Urothelium cell line (cell line): ENCODE data around the gene PLPP1.
"Not testable (repeated sequence)": the region's sequence is repeated elsewhere in the genome, so short reads cannot be mapped to it uniquely, and the experiment has no call there.

Experiments used
- DNase-seq: peaks from one replicate; pipeline ENCODE4 v3.0.0; 2011; ENCODE audit warnings: low spot score, mixed read lengths
- FAIRE-seq: peaks from 2 replicates; lab custom pipeline; 2011; peaks lifted over from hg19 to GRCh38; lab: Jason Lieb, UNC

The PLPP1 gene

GRCh38 chr5:55507574-55507973 is 27.2 kb downstream of the PLPP1 start:
- FAIRE-seq (no peak), DNase-seq (no peak)

DNA sequence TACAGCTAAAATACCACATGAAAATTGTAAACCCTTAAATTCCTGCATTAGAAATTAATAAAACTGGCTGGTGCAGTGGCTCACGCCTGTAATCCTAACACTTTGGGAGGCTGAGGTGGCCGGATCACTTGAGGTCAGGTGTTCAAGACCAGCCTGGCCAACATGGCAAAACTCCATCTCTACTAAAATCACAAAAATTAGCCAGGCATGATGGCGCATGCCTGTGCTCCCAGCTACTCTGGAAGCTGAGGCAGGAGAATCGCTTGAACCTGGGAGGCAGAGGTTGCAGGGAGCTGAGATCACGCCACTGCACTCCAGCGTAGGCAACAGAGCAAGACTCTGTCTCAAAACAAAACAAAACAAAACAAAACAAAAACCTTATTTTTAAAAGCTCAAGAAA is 29.1 kb downstream of the PLPP1 start:
- not testable (repeated sequence) for FAIRE-seq

GRCh38 chr5:55503917-55504316 is 30.8 kb downstream of the PLPP1 start:
- not testable (repeated sequence) for FAIRE-seq, DNase-seq

More for the DNA sequence above, 29.1 kb downstream of the PLPP1 start:
- not testable (repeated sequence) for DNase-seq

DNA sequence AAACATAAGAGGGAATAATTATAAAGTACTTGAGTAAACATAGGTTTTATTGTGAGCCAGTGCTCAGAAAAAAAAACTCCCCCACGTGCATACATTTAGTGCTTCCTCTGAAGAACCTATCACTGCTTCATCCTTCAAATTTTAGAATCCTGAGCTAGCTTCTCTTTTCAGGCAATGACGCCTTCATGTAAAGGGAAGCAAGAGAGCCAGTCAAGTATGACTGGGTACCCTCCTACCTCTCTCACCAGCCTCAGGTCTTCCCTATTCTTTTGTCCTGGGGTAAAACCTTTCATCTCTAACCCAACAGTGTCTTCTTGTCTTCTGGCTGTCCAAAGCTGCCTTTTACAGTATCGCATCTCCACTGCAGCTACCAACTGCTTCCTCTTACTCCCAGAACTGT is 32.0 kb downstream of the PLPP1 start:
- DNase-seq = no peak
- no peak for FAIRE-seq

DNA sequence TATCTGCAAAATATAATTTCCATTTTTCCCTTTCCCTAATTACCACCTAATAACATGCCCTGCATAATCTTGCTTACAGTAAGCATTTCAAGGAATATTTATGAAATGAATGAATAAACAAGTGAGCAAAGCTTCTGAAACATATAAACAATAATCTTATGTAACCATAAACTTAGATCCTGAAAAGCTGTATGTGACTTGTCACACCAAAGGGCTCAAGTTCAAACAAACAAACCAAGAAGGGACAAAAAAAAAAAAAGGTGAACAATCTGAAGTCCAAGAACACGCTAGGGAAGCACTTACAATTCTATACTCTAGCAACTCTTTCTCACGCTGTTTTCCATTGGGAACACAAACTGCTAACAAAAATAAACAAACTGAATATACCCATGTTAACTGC is 36.3 kb downstream of the PLPP1 start:
- no peak for FAIRE-seq
- no peak for DNase-seq

GRCh38 chr5:55497712-55498111 is 37.1 kb downstream of the PLPP1 start:
- DNase-seq = no peak
- no peak for FAIRE-seq

DNA sequence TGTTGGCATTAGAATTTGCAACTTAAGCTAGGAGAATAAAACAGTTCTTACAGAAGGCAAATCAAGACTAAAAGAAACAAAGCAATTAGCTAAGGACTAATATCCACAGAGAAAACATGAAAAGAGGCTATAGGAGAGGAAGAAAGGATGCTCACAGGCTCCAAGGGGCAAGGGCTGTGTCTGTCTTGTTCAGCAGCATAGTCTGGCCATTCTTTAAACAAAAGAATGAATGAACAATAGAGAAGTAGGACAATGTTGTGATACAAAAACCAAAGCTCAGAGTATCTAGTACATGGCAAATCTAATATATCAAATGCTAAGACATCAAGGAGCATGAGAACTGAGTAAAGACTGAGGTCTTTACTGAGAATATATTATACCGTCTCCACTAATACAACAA is 39.5 kb downstream of the PLPP1 start:
- FAIRE-seq (no peak), DNase-seq (no peak)

DNA sequence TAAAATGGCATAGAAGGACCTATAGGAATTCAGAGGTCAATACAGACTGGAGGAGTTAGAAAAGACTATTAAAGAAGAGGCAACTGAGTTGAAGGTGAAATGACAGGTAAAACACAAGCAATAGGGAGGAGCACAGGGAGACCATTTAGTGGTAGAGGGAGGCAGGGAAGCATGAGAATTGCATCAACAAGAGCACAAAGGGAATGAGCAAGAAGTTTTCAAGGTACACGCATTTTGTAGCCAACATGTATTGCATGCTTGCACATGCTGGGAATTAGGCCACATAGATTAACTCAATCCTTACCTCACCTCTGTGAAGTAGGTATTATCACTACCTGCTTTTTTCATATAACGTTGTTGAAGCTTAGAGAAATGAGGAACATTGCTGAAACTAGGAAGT is 42.3 kb downstream of the PLPP1 start:
- FAIRE-seq (no peak), DNase-seq (no peak)

DNA sequence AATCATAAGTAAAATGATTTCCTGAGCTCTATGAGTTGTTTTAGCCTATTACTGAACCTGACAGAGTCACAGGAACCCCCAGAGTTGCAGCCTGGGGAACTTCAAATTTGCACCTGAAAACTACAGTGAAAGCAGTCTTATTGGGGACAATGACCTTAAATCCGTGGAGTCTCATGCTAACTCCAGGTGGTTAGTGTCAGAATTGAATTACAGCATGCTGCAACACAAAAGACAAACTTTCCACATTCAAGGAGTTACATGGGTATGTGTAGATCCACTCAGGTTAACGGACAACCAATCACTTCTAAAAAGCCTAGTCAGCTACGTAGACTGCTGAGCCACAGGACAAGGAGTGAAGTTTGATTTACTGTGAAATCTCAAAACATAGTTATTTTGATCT is 49.7 kb downstream of the PLPP1 start:
- no peak for DNase-seq
- FAIRE-seq = no peak

- DNase-seq = no peak
- FAIRE-seq = no peak
Measured at GRCh38 chr5:55484531-55484930, 50.2 kb downstream of the PLPP1 start.

GRCh38 chr5:55483885-55484284 is 50.9 kb downstream of the PLPP1 start:
- DNase-seq (no peak), FAIRE-seq (no peak)

DNA sequence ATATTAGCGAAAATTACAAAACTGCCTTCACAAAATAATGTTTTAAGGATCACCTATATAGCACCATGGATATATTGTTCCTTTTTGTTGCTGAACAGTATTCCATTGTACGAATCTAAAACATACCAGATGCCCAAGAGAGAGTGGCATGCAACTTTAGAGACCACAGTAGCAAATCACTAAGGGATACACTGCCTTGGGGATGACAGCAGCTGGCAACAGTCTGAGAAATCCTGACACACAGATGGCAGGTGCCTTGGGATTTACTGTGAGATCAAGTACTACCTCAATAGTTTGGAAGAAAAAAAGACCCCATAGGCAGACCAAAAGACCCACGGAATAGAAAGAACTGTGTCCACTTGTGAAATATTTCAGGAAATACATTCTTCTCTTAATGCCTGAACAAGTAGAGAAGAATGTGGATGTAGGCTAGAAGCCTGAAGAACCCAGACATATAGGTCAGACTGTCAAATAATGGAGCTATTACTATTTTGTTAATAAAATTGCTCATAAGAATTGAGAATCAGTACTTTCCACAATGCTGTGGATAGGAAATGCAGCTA is 53.4 kb downstream of the PLPP1 start:
- no peak for DNase-seq
- FAIRE-seq = no peak

DNA sequence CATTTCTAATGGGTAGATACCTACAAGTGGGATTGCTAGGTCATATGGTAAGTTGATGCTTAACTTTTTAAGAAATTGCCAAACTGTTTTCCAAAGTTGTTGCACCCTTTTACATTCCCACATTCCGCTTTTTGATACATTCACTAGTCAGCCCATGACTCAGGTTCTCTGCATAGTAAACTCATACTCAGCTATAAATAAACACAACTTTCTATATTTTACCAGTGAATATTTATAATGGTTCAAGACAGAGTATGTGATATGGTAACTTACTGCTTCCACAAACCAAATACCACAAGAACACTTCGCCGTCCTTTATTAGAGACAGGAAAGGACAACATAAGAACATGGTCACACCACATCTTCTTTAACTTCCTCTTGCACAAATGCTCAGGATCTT is 54.0 kb downstream of the PLPP1 start:
- no peak for DNase-seq
- FAIRE-seq = no peak

- DNase-seq = no peak
- no peak for FAIRE-seq
Measured at GRCh38 chr5:55472642-55473041, 62.1 kb downstream of the PLPP1 start.

DNA sequence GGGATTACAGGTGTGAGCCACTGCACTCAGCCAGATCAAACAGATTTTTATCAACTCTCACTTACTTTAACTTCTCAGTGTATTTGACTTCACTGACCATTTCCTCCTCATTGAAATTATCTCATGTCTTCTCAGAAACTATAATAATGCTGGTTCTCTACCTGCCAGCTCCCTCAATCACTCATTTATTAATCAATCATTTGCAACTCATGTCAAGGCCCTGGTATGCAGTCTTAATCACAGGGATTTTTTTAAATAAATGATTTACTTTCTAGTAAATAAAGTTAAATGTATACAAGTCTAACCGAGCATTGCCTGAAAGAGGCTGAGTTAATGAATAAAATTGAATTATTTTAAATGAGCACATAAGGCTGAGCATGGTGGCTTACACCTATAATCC is 63.3 kb downstream of the PLPP1 start:
- DNase-seq (no peak), FAIRE-seq (no peak)

DNA sequence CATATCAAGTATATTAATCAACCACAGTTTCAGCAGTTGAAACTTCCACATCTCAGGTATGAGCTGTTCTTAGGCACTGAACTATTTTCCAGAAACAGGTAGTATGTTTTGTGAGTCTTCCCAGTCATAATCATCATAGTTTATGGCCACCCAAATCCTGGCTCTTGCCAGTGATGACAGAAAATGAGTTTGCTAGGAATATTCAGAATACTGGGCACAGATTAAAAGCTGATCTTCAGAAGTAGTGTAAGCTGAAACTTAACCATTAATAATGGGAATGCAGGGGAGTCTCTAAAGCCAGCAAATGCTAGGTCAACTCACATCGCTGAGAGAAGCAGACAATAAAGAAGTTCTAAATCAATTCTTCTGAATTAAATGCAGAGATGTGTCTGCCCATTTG is 64.5 kb downstream of the PLPP1 start:
- FAIRE-seq (no peak), DNase-seq (no peak)

DNA sequence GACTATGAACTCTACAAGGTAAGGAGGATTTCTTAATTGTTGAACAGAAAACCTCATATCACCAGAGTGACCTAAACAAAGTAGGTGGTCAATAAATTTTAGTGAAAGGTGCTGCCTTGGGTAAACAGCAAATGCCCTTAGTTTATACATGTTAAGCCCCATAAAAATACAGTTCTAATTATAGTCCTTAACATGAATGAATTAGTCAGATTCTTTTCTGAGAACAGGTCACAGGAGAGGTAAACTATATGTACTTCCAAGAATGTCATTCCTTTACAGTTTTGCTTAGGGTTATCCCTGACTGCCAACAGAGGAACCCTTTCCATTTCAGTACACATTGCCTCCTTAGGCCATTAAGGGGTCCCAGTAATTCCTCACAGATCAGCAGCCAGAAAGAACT is 64.9 kb downstream of the PLPP1 start:
- FAIRE-seq = no peak
- no peak for DNase-seq

DNA sequence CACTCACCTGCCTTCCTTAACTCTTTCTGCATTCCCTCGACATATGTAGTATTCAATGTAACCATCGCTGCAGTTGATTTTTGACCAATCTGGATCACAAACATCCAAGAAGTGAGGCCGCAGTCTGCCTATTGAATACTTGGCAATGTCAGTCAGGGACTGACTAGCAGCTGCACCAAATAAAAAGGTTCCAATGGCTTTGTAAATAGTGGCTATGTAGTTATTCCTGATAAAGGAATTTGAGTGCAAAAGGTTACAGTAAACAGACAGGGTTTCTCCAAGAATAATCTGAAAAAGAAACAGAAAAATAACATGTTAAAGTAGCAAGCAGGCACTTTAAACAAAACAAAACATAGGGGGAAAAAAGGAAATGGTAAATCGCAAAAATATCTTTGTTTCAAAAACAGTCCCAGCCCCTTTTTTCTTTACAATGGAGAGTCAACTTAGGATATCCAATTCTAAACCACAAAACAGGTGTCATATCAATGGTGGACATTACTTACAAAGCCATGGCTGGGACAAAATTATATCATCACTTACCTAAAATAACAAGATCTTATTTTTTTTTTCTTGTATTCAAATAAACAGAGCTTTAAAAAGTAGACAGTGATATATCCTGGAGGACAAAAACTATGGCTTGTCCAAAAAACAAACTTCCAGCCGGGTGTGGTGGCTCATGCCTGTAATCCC is 66.8 kb downstream of the PLPP1 start:
- FAIRE-seq (no peak), DNase-seq (no peak)

DNA sequence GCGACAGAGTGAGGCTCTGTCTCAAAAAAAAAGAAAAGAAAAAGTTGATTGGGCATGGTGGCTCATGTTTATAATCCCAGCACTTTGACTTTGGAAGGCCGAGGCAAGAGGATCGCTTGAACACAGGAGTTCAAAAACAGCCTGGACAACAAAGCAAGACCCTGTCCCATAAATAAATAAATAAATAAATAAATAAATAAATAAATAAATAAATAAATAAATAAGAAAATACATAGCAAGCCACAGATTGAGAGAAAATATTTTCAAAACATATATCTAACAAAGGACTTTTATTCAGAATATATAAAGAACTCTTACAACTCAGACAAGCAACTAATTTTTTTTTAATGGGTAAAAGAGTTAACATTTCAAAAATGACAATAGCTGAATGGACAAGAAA is 71.2 kb downstream of the PLPP1 start:
- no peak for FAIRE-seq
- no peak for DNase-seq

DNA sequence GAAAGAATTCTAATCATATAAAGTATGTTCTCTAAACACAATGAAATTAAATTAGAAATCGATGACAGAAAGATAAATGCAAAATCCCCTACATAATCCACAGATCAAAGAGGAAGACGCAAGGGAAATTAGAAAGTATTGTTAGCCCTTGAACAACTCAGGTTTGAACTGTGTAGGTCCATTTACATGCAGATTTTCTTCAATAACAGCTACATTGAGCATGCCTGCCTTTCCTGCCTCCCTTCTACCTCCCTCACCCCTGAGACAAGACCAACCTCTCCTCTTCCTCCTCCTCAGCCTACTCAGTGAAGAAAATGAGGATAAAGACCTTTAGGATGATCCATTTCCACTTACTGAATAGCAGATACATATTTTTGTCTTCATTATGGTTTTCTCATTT is 75.2 kb downstream of the PLPP1 start:
- FAIRE-seq (no peak), DNase-seq (no peak)

- FAIRE-seq = no peak
- DNase-seq = peak; percentile 20
Measured at GRCh38 chr5:55456216-55456895, 78.4 kb downstream of the PLPP1 start.

GRCh38 chr5:55454282-55454681 is 80.5 kb downstream of the PLPP1 start:
- no peak for DNase-seq
- no peak for FAIRE-seq
